Erythroblast (primary cell): ENCODE measurements around the gene DNASE1L2.

Experiments used
- DNase-seq, 2 experiments: peaks; one replicate each; lab custom pipeline; 2025; lab: John Stamatoyannopoulos, UW
- GATA1 ChIP-seq: IDR thresholded peaks from 2 replicates; pipeline ENCODE4 v1.6.1; 2011; ENCODE audit warnings: low read depth, mild to moderate bottlenecking, control low read depth, low read length, moderate library complexity
- POLR2A ChIP-seq: IDR thresholded peaks from 2 replicates; pipeline ENCODE4 v1.6.1; 2011; ENCODE audit warnings: mild to moderate bottlenecking, low read length

Gene DNASE1L2

DNA sequence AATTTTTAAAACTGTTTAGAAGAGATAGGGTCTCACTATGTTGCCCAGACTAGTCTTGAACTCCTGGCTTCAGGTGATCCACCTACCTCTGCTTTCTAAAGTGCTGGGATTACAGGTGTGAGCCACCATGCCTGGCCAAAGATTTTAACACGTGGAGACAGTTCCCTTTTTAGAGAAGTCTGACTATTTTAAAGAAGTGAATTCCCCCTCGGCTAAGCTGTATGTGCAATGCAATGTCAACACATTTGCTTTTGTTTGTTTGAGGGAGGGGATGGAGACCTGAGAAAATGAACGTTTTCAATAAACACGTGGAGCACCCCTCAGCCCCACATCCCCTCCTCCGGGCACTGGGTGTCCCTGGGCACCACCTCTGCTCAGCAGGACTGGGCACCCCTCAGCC, 46.0 kb downstream of the DNASE1L2 start:
- DNase-seq, result no peak
- TF ChIP-seq POLR2A (no peak), GATA1 (no peak)

DNA sequence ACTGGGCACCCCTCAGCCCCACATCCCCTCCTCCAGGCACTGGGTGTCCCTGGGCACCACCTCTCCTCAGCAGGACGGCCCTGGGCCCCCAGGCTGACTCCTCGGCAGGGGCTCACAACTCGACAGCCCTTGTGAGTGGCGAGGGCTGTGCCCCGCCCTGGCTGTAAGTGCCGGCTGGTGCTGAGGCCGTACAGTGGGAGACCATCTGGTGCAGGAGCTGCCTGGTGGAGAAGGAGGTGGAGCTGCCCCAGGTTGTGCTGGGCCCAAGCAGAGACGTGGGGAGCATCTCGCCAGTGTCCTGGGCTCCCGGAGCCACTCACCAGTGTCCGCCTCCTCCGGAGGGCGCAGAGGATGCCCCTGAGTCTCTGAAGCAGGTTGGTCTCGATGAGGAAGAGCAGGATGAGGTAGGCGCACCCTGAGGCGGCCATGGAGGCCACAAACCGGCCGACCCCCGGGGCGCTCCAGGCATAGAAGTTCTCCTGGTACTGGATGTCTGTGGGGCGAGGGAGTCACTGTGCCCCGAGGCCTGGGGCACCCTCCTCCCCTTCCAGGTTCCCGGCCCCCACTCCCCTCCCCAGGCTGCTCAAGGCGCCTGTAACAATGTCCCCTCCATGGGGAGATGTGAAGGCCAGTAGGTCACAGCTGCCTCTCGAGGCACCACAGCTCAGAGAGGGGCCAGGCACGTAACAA, 46.8 kb downstream of the DNASE1L2 start:
- no peak for TF ChIP-seq POLR2A
- TF ChIP-seq GATA1, result no peak
- DNase-seq, result no peak

DNA sequence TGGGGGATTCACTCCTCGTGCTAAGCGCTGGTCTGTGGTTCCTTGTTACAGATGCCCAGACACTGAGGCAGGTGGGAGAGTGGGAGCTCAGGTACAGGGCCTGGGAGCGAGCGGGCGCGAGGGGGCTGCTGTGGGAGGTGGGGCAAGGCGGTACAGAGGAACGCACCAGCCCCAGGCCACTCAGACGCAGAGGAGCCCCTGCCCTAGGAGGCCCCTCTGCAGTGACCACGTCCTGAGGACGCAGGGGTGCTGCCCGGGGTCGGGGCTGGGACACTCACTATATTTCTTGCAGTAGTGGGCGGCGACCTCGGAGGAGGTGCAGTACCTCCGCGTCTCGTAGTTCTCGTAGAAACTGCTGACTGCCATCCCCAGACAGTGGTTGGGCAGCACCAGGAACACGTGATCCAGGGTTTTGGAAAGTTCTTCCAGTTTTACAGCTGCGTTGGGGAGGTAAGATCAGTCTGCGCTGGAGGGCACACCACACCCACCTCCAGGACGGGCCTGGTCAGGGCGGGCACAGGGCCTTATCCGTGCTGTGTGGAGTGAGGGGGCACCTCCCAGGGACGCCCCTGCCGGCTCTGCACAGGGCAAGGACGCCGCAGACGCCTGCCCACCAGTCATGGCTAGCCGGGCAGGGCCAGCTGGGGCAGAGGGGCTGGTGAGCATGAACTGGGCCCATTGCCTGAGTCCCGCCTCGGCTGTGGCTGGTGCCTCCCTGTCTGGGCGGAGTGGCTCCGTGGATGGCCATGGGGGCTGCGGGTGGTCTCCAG, 47.9 kb downstream of the DNASE1L2 start:
- no peak for TF ChIP-seq POLR2A
- DNase-seq, result no peak

DNA sequence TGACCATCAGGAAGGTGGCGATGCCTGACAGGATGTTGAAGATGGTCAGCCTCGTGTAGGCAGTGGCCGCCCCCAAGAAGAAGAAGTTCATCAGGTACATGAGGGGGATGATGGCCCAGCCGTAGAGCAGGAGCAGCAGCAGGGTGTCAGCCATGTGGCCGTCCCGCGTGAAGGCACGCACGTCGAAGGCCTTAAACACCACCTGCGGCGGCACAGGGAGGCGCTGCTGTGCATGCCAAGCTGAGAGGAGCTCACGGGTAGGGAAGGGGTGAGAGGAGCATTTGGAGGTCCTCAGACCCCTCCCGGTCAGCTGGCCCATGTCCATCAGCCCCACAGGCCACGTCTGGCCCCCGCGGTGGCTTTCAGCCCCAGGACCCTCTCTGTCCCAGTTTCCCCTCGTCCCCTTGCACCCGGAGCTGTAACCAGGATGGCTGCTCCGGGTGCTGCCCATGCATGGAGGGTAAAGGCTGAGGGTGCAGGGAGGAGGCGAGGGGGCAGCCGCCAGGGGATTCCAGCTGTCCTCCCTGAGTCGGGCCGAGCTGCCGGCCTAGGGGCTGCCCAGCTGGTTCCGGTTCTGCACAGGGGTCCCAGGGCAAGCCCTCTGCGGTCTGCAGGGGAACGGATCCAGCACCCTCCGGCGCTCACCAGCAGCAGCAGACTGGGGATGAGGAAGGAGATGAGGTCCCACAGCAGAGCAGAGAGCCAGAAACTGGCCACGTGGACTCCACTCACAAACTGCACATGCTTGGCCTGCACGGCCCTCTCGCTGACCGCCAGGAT, 48.7 kb downstream of the DNASE1L2 start:
- TF ChIP-seq POLR2A (no peak), GATA1 (no peak)
- DNase-seq, result no peak

DNA sequence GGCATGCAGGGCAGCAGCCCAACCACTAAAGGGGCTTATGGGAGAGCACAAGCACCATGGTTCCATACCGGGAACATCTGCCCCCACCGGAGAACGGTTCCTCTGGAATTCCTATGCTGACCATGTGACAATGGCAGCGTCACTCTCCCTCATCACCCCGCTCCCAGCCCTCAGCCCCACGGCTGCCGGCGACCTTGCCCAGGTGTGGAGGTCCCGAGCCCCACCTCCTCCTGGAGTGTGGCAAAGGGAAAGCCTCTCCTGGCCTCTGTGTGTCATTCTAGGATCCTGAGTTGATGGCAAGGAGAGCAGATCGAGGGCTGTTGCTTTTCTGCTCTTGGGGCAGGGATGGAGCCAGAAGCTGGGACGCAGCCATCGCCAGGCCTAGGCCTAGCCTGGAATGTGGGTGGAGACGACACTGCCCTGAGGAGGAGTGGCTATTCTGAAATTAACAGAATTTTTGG, 49.5 kb downstream of the DNASE1L2 start:
- DNase-seq, result no peak
- no peak for TF ChIP-seq GATA1
- TF ChIP-seq POLR2A, result no peak

DNA sequence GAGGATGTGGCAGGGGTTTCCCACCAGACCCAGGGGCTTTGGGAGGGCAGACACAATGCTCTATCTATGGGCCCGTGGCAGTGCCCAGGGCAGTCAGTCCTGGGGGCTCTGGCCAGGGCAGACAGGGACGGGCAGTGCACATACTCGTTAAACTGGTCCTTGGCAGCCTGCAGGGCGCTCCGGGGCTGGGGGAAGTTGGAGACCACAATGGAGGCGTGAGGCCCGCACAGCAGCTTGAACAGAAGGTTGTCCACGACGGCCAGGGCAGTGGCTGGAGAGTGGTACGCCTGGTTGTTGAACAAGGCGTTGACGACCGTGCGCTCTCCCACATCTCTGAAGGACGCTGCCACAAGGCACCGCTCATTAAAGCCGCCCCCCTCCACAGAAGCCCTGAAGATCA, 50.3 kb downstream of the DNASE1L2 start:
- no peak for DNase-seq
- TF ChIP-seq POLR2A, result no peak
- no peak for TF ChIP-seq GATA1

DNA sequence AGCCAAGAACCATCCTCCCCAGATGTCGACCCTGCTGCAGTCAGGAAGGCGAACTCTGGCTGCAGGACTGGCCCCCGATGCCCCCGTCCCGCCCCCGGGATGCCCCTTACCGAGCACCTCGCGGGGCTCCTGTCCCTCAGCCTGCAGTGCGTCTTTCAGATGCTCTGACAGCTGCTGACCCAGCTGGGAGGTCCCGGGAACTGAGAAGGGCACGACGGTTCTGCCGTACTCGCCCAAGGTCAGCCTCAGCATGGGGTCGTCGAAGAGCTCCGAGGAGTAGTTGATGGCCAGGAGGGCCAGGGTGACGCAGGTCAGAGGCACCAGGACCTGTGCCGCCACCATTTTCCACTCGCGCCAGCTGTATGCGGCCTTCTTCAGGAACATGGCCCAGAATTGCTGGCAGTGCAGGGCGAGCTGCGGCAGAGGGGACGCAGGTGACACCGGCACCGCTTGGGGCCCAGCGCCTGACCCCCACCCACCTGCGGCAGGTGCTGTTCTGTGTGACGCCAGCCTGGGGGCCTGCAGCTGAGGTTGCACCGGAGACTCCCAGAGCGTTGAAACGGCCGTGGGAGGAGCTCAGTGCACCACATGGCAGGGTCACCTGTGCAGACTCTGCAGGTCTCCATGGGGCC, 51.8 kb downstream of the DNASE1L2 start:
- no peak for DNase-seq
- TF ChIP-seq GATA1 (no peak), POLR2A (no peak)
